ENCODE measurements around the gene ZBTB46.
"Not testable (repeated sequence)": the region's sequence is repeated elsewhere in the genome, so short reads cannot be mapped to it uniquely, and the experiment has no call there.

Gene ZBTB46

DNA sequence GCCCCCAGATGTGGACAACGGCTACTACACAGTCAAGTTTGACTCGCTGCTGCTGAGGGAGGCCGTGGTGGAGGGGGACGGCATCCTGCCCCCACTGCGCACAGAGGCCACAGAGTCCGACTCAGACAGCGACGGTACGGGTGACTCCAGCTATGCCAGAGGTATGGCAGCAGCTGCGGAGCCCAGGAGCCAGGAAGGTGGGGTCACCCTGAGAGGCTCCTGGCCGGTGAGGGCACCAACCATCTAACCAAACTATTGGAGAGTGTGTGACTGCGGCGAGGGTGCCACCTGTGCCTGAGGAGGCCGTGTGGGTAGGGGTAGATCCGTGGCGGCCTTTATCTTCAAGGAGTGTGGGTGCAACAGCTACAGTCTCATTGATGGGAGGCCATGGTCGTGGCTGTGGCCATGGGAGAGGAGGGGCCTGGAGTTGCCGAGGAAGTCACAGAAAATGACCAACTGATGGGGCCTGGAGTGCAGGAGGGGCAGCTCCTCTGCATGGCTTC is 97.4 kb downstream of the ZBTB46 start:
- no peak for DNase-seq

DNA sequence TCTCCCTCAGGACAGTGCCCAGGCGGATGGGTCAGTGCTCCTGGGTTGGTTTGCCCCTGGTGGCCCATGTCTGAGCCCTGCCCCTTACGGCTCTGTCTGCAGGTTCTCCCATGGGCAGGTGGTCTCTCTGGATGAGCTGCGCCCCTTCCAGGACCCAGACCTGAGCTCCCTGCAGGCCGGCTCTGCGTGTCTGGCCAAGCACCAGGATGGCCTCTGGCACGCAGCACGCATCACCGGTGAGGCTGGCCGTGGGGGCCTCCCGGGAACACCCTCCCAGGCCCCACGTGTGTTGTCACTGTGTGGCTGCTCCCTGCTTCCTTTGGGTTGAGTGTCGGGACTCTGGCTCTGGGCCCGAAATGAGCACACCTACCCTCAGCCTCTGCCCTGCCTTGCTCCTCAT is 97.9 kb downstream of the ZBTB46 start:
- DNase-seq: no peak

DNA sequence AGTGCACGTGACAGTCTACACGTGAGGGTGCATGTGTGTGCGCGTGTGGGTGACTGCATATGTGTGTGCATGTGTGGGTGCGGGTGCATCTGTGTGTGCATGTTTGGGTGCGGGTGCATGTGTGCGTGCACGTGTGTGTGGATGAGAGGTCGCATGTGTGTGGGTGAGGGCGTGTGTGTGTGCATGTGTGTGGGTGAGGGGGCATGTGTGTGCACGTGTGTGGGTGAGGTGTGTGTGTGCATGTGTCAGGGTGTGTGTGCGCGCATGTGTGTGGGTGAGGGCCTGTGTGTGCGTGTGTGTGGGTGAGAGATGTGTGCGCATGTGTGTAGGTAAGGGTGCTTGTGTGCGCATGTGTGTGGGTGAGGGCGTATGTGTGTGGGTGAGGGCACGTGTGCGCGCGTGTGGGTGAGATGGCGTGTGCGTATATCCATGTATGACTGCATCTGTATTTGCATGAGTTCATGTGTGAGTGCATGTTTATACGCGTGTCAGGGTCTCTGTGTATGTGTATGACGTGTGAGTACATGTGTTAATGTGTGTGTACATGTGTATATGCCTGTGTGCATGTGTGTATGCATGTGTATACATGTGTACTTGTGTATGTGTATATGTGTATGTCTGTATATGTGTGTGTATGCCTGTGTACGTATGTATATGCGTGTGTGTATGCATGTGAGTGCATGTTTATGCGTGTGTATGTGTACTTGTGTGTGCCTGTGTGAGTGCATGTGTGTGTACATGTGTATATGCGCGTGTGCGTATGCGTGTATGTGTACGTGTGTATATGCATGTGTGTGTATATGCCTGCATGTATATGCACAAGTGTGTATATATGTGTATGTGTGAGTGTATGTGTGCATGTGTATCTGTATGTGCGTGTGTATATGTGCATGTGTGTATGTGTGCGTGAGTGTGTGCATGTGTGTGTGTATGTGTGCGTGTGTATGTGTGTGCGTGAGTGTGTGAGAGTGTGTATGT is 98.7 kb downstream of the ZBTB46 start:
- DNase-seq: no peak

DNA sequence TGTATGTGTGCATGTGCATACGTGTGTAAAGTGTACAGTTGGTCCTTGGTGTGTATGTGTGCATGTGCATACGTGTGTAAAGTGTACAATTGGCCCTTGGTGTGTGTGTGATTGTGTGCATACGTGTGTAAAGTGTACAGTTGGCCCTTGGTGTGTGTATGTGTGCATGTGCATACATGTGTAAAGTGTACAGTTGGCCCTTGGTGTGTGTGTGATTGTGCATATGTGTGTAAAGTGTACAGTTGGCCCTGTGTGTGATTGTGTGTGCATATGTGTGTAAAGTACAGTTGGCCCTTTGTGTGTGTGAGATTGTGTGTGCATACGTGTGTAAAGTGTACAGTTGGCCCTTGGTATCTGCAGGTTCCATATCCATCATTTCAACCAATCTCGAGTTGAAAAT is 99.7 kb downstream of the ZBTB46 start:
- no peak for DNase-seq

DNA sequence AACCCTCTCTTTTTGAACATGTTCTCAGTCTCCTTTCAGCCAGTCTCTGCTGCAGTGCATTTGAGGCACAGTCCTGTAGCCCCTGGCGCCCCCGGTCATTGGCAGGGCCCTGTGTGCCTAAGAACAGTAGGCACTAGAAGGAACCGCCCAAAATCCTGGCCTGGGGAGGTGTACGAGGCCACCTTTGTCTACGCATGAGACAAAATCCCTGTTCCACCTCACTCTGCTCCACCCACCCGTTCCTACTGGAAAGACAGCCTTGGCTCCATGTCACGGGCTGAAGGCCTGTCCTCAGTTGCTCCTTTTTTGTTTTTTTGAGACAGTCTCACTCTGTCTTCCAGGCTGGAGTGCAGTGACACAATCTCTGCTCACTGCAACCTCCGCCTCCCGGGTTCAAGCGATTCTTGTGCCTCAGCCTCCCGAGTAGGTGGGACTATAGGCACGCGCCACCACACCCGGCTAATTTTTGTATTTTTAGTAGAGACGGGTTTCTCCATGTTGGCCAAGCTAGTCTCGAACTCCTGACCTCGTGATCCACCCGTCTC is 100.8 kb downstream of the ZBTB46 start:
- not testable (repeated sequence) for DNase-seq

DNA sequence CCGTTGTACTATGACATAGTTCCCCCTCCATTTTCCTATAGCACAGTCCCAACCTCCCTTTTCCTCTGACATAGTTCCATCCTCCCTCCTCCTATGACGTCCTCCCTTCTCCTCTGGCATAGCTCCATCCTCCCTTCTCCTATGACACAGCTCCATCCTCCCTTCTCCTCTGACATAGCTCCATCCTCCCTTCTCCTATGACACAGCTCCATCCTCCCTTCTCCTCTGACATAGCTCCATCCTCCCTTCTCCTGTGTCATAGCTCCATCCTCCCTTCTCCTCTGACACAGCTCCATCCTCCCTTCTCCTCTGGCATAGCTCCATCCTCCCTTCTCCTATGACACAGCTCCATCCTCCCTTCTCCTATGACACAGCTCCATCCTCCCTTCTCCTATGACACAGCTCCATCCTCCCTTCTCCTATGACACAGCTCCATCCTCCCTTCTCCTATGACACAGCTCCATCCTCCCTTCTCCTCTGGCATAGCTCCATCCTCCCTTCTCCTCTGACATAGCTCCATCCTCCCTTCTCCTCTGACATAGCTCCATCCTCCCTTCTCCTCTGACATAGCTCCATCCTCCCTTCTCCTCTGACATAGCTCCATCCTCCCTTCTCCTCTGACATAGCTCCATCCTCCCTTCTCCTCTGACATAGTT is 108.0 kb downstream of the ZBTB46 start:
- DNase-seq: not testable (repeated sequence)

DNA sequence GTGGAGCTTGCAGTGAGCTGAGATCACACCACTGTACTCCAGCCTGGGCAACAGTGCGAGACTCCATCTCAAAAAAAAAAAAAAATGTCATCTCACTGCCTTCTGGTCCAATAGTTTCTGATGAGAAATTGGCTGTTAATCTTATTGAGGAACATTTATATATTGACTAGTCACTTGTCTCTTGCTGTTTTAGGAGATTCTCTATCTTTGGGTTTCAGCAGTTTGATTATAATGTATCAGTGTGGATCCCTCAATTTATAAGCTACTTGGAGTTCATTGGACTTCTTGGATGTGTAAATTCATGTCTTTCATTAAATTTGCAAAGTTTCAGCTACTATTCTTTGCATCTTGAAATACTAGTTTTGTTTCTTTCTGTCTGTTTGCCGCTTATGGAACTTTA is 112.1 kb downstream of the ZBTB46 start:
- no peak for DNase-seq

DNA sequence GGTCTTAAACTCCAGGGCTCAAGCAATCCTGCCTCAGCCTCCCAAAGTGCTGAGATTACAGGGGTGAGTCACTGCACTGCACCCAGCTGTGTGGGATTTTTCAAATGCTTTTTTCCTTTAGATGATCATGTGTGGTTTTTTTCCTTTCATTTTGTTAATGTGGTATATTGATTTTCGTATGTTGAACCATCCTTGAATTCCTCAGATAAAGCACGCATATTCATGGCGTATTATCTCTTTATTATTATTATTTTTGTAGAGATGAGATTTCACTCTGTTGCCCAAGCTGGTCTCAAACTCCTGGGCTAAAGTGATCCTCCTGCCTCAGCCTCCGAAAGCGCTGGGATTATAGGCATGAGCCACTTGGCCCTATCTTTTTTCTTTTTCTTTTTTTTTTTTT is 116.2 kb downstream of the ZBTB46 start:
- DNase-seq: no peak

DNA sequence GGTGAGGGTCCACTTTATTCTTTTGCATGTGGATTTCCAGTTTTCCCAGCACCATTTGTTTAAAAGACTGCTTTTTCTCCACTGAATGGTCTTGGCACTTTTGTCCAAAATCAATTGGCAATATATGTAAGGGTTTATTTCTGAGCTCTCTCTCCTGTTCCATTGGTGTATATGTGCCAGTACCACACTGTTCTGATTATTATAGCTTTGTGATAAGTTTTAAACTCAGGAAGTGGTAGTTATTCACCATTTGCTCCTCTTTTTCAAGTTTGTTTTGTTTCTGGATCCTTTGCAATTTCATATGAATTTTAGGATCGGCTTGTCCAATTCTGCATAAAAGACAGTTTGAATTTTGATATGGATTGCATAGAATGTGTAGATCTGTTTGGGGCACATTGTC is 118.9 kb downstream of the ZBTB46 start:
- DNase-seq: no peak

DNA sequence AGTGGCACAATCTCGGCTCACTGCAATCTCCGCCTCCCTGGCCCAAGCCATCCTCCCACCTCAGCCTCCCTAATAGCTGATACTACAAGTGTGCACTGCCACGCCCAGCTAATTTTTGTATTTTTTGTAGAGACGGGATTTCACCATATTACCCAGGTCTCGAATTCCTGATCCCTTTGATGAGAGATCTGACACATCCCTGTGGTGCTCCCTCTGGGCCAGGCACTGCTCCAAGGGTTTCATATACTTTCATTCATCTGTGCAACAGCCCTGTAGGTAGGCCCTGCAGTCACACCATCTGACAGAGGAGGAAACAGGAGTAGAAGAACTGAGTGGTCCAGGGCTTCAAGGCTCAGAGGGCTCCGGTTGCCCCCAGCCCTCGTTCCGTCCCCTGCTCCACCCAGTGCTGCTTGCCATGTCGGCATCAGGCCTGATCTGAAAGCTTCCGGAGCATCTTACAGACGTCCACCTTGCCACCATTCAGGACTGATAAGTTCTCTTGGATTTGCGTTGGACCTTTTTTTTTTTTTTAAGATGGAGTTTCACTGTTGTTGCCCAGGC is 119.9 kb downstream of the ZBTB46 start:
- no peak for DNase-seq

DNA sequence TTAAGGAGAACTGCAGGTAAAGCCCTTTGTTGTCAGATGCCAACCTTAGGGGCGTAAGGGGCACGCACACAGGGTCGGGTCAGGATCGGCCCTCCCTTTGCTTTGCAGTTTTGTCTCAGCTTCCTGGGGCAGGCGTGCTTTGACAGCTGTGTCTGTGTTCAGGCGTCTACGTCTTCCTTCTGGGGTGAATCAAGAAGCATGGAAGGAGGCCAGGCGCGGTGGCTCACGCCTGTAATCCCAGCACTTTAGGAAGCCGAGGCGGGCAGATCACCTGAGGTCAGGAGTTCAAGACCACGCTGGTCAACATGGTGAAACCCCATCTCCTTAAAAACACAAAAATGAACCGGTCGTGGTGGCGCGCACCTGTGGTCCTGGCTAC is 121.9 kb downstream of the ZBTB46 start:
- DNase-seq: no peak

DNA sequence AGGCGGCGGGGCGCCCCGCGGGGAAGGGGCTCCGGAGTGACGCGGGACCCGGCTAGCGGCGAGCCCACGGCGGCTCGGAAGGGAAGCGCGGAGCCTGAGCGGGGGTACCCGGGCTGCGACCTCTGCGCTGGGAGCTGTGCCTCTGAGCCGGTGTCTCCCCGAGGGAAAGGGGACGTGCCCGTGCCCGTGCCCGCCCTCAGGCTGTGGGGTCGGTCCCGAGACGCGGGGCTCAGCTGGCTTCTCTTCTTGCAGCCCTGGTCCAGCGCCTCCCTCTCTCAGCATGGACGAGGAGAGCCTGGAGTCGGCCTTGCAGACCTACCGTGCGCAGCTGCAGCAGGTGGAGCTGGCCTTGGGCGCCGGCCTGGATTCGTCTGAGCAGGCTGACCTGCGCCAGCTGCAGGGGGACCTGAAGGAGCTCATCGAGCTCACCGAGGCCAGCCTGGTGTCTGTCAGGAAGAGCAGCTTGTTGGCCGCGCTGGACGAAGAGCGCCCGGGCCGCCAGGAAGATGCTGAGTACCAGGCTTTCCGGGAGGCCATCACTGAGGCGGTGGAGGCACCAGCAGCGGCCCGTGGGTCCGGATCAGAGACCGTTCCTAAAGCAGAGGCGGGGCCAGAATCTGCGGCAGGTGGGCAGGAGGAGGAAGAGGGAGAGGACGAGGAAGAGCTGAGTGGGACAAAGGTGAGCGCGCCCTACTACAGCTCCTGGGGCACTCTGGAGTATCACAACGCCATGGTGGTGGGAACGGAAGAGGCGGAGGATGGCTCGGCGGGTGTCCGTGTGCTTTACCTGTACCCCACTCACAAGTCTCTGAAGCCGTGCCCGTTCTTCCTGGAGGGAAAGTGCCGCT is 122.5 kb downstream of the ZBTB46 start:
- DNase-seq: no peak

DNA sequence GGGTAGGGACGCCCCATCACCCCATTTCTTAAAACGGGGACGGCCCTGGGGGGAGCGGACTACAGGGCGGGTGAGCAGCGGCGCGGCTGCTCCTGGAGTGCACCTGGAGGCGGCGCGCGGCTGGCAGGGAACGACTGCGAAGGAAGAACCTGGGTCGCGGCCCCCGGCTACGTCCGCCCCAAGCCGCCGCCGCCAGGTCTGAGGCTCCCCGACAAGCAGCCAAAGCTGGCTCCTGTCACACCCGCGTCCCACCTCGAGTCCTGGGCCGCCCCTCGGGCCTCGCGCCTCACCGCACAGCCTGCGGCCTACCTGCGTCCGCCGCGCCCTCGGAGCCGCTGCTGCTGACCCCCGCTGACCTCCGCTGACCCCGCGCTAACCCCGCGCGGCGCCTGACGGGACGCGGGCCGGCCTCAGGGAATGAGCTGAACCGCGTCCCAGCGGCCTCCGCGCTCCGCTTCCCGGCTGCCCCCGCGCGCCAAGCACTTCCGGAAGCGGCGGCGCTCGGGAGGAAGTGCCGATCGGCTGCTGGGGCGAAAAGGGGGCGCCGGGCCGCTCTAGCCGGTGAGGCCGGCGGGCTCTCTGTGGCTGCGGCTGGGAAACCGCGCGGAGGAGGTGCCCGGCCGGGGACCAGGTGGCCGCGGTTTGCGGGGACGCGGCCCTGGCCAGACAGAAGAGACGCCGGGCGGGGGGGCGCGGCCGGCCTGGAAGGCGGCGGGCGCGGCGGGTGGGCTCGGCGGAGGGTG is 123.3 kb downstream of the ZBTB46 start, which contains the start of the genes ARFRP1 and ZGPAT:
Gene ARFRP1, minus strand, starts transcription at position 419 of the 743 bp plus-strand sequence. CDS start 885 bp downstream, outside the sequence.
Gene ZGPAT, plus strand, starts transcription at position 482 of the 743 bp plus-strand sequence. CDS start 542 bp downstream, outside the sequence.
- peak; percentile 68 to 85 for DNase-seq

DNA sequence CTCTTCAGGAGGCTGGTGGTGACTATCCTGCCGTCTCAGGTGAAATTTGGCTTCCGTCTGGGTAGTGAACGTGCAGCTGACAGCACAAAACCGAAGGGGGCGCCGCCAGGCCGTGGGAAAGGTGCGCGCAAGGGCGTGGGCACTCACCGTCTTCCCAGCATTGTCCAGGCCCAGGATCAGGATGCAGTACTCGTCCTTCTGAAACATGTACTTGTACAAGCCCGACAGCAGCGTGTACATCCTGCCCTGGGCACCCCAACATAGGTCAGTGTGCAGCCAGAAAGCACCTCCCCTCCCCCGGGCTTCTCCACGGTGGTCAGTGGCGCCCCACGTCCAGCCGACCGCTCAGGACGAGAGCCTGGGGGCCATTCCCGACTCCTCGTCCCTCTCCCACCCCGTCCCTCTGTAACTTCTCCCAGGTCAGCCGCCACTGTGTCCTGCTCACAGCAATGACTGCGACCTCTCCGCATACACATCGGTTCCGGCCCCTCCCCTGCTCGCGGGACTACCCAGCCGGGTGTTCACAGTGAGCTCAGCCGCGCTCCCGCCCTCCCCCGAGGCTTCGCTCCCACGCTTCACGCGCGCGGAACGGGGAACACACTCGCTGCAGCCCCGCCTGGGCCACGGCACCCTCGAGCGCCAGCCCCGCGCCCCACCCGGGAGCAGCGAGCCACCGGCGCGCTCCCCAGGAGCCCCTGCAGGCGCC is 124.1 kb downstream of the ZBTB46 start:
- DNase-seq: no peak

DNA sequence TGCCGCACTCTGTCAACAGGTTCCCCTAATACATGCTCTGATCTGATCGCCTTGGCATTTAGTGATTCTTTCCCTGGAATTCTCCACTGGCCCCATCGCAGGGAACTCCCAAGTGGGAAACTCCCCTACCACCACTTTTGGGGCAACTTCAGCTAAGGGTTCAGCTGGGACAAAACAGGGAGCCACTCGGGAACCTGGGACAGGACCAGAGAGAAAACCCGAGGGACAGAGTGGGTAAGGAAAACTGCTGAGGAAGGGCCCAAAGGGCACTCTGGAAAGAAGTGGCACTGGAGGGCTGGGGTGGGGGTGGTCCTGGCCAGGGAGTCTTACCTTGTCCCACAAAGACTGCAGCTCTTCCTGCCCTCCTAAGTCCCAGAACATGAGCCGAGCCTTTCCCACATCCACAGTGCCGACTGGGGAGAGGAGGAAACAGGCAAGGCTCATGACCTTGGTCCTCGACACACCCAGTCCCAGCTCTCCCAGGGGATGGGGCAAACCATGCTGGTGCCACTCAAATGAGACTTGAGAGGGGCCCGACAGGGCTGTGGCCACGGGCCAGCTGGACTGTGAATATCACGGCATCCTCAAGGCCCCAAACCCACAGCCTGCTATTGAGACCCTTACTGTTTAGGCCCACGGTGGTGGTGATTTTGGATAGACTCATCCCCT is 124.9 kb downstream of the ZBTB46 start:
- no peak for DNase-seq

DNA sequence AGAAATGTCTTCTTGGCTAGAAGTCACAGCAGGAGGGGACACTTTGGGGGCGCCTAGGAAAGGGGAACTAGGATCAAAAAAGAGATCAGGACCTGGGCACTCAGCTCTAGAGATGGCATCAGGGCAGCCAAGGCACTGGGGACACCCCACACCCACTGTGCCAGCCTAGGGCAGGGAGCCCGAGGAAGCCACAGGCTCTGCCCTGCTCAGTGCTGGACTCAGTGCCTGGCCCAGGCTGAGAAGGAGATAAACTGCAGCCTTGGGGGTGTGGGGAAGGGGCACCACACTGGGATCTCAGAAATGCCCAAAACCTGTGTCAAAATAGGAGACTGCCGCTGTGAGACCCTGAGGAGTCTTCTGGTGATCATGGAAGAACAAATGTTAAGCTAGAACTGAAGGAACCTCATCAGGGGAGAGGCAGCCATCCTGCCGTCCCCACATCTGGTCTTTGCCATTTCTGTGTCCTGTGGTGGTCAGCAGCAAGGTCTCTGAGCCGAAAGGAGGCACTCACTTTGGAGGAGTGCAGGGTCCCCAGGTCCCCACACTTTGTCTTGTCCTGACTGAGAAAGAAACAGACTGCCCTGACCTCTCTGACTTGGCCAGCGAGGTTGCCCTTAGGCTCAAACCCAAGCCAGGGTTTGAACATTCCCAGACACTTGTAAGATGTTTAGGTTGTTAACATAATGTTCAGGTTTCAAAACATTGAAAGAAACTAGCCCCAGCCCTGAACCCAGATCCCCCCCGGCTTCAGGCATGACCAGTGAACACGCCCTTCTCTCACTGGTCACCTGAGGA is 125.6 kb downstream of the ZBTB46 start:
- DNase-seq: no peak

DNA sequence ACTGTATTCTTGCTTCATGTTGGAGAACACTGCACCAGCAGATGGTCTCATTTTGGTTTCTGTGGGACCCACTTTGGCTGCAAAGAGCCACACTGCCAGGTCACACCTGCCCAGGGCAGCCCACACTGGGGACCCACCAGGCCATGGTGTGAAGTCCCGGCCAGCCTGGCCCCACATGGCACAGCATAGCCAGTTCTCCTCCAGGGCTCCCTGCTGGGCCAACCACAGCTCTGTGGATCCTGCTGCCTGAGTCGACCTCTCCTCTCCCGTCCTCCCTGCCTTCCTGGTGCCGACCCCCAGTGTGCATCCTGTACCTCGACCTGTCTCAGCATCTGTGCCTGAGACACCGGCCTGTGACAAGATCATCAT is 126.3 kb downstream of the ZBTB46 start:
- DNase-seq: no peak

DNA sequence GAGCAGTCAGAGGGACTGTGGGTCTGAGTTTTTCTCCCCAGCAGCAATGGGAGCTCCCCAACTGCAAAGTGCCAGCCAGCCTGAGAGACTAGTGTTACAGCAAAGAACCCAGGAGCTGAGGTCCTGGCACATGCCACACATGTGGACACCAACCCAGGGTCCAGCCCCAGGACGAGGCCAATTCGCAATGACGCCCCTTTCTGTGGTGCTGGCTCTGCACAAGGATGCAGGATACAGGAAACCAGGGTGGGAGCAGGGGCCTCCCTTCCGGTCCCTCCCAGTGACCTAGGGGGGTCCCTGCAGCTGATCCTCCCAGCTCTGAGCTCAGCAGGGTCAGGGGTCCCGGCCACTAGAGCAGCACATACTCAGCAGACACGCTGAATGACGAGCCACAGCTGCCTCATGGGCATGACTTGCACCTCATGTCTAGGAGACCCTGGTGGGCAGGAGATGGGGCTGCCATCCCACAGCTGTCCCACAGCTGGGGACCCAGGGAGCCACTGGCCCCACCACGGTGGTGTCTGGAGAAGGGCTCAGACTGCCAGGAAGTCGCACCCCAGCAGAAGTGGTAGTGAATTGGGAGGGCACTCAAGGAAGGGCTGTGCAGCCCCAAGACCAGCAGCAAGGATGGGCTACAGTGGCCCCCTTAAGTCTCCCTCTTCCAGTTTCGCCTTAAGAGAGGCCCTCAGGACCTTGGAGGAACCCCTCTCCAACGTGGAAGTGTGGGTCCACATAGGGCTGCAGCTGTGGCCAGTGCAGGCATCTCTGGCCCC is 126.9 kb downstream of the ZBTB46 start:
- no peak for DNase-seq
